Measurements from ENCODE around the gene TRABD2B.

DNA sequence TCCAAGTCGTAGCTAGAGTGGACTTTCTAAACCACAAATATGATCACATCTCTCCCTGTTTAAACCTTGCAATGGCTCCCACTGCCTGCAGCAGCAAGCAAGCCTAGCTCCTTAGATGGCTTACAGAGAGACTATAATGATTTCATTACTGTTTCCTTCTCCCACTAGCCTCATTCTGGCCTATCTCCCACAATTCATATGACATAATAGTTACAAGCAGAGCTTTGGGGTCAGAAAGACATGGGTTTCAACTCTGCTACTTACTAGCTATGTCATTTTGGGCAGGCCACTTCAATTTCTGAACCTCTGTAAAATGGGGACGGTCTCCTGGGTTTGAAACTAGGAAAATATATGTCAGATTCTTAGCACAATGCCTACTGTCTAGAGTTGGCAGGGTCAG is 143.3 kb downstream of the TRABD2B start:
- TF ChIP-seq, protein P1, sequence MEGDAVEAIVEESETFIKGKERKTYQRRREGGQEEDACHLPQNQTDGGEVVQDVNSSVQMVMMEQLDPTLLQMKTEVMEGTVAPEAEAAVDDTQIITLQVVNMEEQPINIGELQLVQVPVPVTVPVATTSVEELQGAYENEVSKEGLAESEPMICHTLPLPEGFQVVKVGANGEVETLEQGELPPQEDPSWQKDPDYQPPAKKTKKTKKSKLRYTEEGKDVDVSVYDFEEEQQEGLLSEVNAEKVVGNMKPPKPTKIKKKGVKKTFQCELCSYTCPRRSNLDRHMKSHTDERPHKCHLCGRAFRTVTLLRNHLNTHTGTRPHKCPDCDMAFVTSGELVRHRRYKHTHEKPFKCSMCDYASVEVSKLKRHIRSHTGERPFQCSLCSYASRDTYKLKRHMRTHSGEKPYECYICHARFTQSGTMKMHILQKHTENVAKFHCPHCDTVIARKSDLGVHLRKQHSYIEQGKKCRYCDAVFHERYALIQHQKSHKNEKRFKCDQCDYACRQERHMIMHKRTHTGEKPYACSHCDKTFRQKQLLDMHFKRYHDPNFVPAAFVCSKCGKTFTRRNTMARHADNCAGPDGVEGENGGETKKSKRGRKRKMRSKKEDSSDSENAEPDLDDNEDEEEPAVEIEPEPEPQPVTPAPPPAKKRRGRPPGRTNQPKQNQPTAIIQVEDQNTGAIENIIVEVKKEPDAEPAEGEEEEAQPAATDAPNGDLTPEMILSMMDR (IDR thresholded peaks at IDR 0.05; ENCODE audit: low read depth, low read length, missing input control), result no peak
- TF ChIP-seq RAD21 (IDR thresholded peaks at IDR 0.05) (no peak), JUND (IDR thresholded peaks at IDR 0.05) (no peak), EGR1 (IDR thresholded peaks at IDR 0.05; ENCODE audit: low read depth in 2 of 2) (no peak), TAF1 (conservative IDR thresholded peaks at IDR 0.05) (no peak), YY1 (IDR thresholded peaks at IDR 0.05) (no peak)
